Mammary epithelial cell (primary cell): ENCODE results near the gene PCCA.

Source experiments
- EZH2 ChIP-seq: IDR thresholded peaks from 2 replicates; pipeline ENCODE4 v1.6.1; 2012; ENCODE audit warnings: low read length, inconsistent platforms, borderline replicate concordance
- TF ChIP-seq, protein P1 (sequence below), 2 donors: IDR thresholded peaks in 1 of 2; conservative IDR thresholded peaks in 1 of 2; 2 replicates each; pipeline ENCODE4 v1.5.1; 2011 to 2012; ENCODE audit warnings: inconsistent platforms in 2 of 2, low read length in 2 of 2, mild to moderate bottlenecking in 2 of 2, control low read depth in 1 of 2, low read depth in 1 of 2; ENCODE audit not compliant: insufficient read depth in 1 of 2; ENCODE audit errors: extremely low read depth in 1 of 2

DNA sequence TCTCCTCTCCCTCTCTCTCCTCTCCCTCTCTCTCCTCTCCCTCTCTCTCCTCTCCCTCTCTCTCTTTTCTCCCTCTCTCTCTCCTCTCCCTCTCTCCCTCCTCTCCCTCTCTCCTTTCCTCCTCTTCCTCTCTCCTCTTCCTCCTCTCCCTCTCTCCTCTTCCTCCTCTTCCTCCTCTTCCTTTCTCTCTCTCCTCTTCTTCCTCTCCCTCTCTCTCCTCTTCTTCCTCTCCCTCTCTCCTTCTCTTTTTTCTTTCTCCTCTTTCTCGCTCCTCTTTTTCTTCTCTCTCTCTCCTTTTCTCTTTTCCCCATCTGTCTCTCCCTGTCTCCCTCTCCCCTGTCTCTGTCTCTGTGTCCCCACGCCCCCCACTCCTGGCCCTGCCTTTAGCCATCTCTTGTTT, 363.0 kb downstream of the PCCA start:
- TF ChIP-seq, protein P1, sequence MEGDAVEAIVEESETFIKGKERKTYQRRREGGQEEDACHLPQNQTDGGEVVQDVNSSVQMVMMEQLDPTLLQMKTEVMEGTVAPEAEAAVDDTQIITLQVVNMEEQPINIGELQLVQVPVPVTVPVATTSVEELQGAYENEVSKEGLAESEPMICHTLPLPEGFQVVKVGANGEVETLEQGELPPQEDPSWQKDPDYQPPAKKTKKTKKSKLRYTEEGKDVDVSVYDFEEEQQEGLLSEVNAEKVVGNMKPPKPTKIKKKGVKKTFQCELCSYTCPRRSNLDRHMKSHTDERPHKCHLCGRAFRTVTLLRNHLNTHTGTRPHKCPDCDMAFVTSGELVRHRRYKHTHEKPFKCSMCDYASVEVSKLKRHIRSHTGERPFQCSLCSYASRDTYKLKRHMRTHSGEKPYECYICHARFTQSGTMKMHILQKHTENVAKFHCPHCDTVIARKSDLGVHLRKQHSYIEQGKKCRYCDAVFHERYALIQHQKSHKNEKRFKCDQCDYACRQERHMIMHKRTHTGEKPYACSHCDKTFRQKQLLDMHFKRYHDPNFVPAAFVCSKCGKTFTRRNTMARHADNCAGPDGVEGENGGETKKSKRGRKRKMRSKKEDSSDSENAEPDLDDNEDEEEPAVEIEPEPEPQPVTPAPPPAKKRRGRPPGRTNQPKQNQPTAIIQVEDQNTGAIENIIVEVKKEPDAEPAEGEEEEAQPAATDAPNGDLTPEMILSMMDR (conservative IDR thresholded peaks at IDR 0.05 in 1 of 2, IDR thresholded peaks at IDR 0.05 in 1 of 2; ENCODE audit: extremely low read depth in 1 of 2, insufficient read depth in 1 of 2, low read depth in 1 of 2, low read length in 2 of 2) = no peak
- TF ChIP-seq EZH2 = no peak
